ENCODE data around the gene RBM19.

RBM19 gene

GRCh38 chr12:113965951-113966797 is at the start of gene RBM19:
Gene RBM19, minus strand, starts transcription at chr12:113966325. Its CDS starts 98 bp downstream, at chr12:113966227.
- peak; percentile 98 for TF ChIP-seq CTCF (conservative IDR thresholded peaks at IDR 0.05)
- peak within 1 kb of the TSS; percentile 73 for H3K27ac ChIP-seq

GRCh38 chr12:114015851-114016250 is 49.7 kb upstream of the RBM19 start:
- no peak overlapping the region for H3K27ac ChIP-seq
- TF ChIP-seq CTCF (conservative IDR thresholded peaks at IDR 0.05): no peak

GRCh38 chr12:114013575-114014345 is 47.6 kb upstream of the RBM19 start:
- TF ChIP-seq CTCF (conservative IDR thresholded peaks at IDR 0.05): peak; percentile 89
- no peak overlapping the region for H3K27ac ChIP-seq

- H3K27ac ChIP-seq: no peak overlapping the region
- no peak for TF ChIP-seq CTCF (conservative IDR thresholded peaks at IDR 0.05)
Measured at GRCh38 chr12:114012744-114013431, 46.8 kb upstream of the RBM19 start.

GRCh38 chr12:114011711-114012110 is 45.6 kb upstream of the RBM19 start:
- no peak overlapping the region for H3K27ac ChIP-seq
- TF ChIP-seq CTCF (conservative IDR thresholded peaks at IDR 0.05): no peak

GRCh38 chr12:114006482-114007425 is 40.6 kb upstream of the RBM19 start:
- TF ChIP-seq CTCF (conservative IDR thresholded peaks at IDR 0.05): no peak
- H3K27ac ChIP-seq: no peak overlapping the region

Measured in VCaP (cell line).